ENCODE results near the gene QRFP.

DNA sequence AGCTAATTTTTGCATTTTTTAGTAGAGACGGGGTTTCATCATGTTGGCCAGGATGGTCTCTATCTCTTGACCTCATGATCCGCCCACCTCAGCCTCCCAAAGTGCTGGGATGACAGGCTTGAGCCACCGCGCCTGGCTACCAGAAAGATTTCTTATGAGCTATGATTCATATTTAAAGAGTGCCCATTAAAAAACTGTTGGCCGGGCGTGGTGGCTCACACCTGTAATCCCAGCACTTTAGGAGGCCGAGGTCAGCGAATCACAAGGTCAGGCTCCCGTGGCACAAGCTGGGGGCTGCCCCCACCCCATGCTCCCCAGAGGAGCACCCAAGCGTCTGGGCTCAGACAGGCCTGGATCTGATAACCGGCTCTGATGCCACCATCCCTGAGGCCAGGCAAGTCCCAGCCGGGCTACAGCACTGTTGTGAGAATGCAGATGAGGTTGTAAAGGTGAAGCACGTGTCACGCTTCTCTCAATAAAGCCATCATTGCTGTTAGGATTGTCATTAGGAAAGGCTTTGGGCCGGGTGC, 13.9 kb downstream of the QRFP start:
- TF ChIP-seq, protein P1, sequence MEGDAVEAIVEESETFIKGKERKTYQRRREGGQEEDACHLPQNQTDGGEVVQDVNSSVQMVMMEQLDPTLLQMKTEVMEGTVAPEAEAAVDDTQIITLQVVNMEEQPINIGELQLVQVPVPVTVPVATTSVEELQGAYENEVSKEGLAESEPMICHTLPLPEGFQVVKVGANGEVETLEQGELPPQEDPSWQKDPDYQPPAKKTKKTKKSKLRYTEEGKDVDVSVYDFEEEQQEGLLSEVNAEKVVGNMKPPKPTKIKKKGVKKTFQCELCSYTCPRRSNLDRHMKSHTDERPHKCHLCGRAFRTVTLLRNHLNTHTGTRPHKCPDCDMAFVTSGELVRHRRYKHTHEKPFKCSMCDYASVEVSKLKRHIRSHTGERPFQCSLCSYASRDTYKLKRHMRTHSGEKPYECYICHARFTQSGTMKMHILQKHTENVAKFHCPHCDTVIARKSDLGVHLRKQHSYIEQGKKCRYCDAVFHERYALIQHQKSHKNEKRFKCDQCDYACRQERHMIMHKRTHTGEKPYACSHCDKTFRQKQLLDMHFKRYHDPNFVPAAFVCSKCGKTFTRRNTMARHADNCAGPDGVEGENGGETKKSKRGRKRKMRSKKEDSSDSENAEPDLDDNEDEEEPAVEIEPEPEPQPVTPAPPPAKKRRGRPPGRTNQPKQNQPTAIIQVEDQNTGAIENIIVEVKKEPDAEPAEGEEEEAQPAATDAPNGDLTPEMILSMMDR (IDR thresholded peaks at IDR 0.05), result no peak
- TF ChIP-seq EP300 (IDR thresholded peaks at IDR 0.05) (no peak), POLR2A (IDR thresholded peaks at IDR 0.05) (no peak), POLR2AphosphoS5 (IDR thresholded peaks at IDR 0.05) (no peak)

All from suprapubic skin (tissue), 4 donors.